Peyer's patch (tissue), 4 donors: Measurements from ENCODE around the gene KLRC3.

Source experiments
- CTCF ChIP-seq, 6 experiments: fragments of 450-650 bp in 4 of 6; fragments of 200-600 bp in 2 of 6; sonication (generic) in 1 of 6; IDR thresholded peaks; one replicate each; pipeline ENCODE4 v1.5.1; 2017 to 2019; ENCODE audit warnings: antibody characterized with exemption in 6 of 6, mild to moderate bottlenecking in 3 of 6, moderate library complexity in 1 of 6
- POLR2A ChIP-seq, 2 donors: fragments of 450-650 bp; IDR thresholded peaks; one replicate each; pipeline ENCODE4 v1.5.1; 2017; ENCODE audit warnings: antibody characterized with exemption in 2 of 2, mild to moderate bottlenecking in 2 of 2, moderate library complexity in 2 of 2

DNA sequence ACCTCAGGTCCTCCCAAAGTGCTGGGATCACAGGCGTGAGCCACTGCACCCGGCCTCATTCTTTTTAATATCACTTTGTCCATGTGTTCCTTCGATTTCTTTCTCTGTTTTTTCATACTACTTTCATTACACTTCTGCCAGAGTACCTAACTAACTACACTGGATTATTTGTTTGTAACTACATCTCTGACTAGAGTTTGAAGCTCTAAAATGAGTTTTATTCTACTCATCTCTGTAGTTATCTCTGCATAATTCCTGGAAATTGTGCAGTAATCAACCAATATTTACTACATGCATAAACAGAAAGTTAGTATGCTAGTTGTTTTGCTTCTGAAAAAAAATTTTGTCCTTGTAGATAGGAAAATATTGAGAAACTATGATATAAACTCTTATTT, 45.8 kb downstream of the KLRC3 start:
- TF ChIP-seq CTCF (IDR thresholded peaks at IDR 0.05), result no peak
- no peak for TF ChIP-seq POLR2A (IDR thresholded peaks at IDR 0.05)
